ENCODE results near the gene TTLL11. TPM values are rescaled to one million over a fixed set of nuclear protein-coding genes. Genes with fewer than 3 reads are reported as not detected.
"Not testable (repeated sequence)": the region's sequence is repeated elsewhere in the genome, so short reads cannot be mapped to it uniquely, and the experiment has no call there.

Gene TTLL11
- total RNA-seq, 4 donors from 2014 or later, result 12.3 to 20.5 (median 15.3) TPM

GRCh38 chr9:121798941-121799340 is 294.2 kb downstream of the TTLL11 start:
- Histone ChIP-seq H3K36me3 (no peaks in the 10 kb centered on the region), H3K4me3 (no peak overlapping the region), H3K27me3 (no peaks in the 10 kb centered on the region), H3K27ac (no peak overlapping the region), H3K9me3 (no peaks in the 10 kb centered on the region), H3K4me1 (no peaks in the 10 kb centered on the region)
- DNase-seq, result no peak
- intact Hi-C loops (cut with DNase I; ENCODE audit: low total_unique reads), result no loop called here
- ATAC-seq, result no peak
- in situ Hi-C loops (cut with MboI; ENCODE audit: low sequenced_read_pairs in 4 of 4), result no loop called here
- TF ChIP-seq POLR2A (IDR thresholded peaks at IDR 0.05), result no peak
- TF ChIP-seq CTCF (IDR thresholded peaks at IDR 0.05 in 4 of 5, conservative IDR thresholded peaks at IDR 0.05 in 1 of 5), result no peak

- no peaks in the 10 kb centered on the region for H3K27me3 ChIP-seq
- no peaks in the 10 kb centered on the region for H3K9me3 ChIP-seq
- H3K4me3 ChIP-seq, result no peak overlapping the region
- in situ Hi-C loops (cut with MboI; ENCODE audit: low sequenced_read_pairs in 4 of 4) (no loop called here), intact Hi-C loops (cut with DNase I; ENCODE audit: low total_unique reads) (no loop called here)
- no peak for DNase-seq
- H3K36me3 ChIP-seq, result no peaks in the 10 kb centered on the region
- H3K4me1 ChIP-seq, result no peaks in the 10 kb centered on the region
- H3K27ac ChIP-seq, result no peak overlapping the region
- ATAC-seq, result no peak
- TF ChIP-seq CTCF (IDR thresholded peaks at IDR 0.05 in 4 of 5, conservative IDR thresholded peaks at IDR 0.05 in 1 of 5), result no peak
- no peak for TF ChIP-seq POLR2A (IDR thresholded peaks at IDR 0.05)
These were observed 296.0 kb downstream of the TTLL11 start for GRCh38 chr9:121797081-121797480.

GRCh38 chr9:121794334-121794733 is 298.8 kb downstream of the TTLL11 start:
- H3K27me3 ChIP-seq; H3K9me3 ChIP-seq; H3K4me1 ChIP-seq; in situ Hi-C loops (cut with MboI; ENCODE audit: low sequenced_read_pairs in 4 of 4); DNase-seq; intact Hi-C loops (cut with DNase I; ENCODE audit: low total_unique reads); H3K36me3 ChIP-seq; ATAC-seq; H3K27ac ChIP-seq; H3K4me3 ChIP-seq: not testable (repeated sequence)

GRCh38 chr9:121792476-121792875 is 300.6 kb downstream of the TTLL11 start:
- H3K27me3 ChIP-seq; H3K4me3 ChIP-seq; DNase-seq; H3K27ac ChIP-seq; H3K4me1 ChIP-seq; ATAC-seq; H3K36me3 ChIP-seq; H3K9me3 ChIP-seq; in situ Hi-C loops (cut with MboI; ENCODE audit: low sequenced_read_pairs in 4 of 4); intact Hi-C loops (cut with DNase I; ENCODE audit: low total_unique reads): not testable (repeated sequence)

GRCh38 chr9:121790841-121791240 is 302.3 kb downstream of the TTLL11 start:
- Histone ChIP-seq H3K27me3 (no peaks in the 10 kb centered on the region), H3K9me3 (no peaks in the 10 kb centered on the region), H3K4me3 (no peak overlapping the region), H3K4me1 (no peaks in the 10 kb centered on the region), H3K27ac (no peak overlapping the region), H3K36me3 (no peaks in the 10 kb centered on the region)
- TF ChIP-seq POLR2A (IDR thresholded peaks at IDR 0.05) (no peak), CTCF (IDR thresholded peaks at IDR 0.05 in 4 of 5, conservative IDR thresholded peaks at IDR 0.05 in 1 of 5) (no peak)
- ATAC-seq (no peak), DNase-seq (no peak)
- intact Hi-C loops (cut with DNase I; ENCODE audit: low total_unique reads), result no loop called here
- in situ Hi-C loops (cut with MboI; ENCODE audit: low sequenced_read_pairs in 4 of 4), result no loop called here

GRCh38 chr9:121788686-121789366 is 304.3 kb downstream of the TTLL11 start:
- no peak for DNase-seq
- H3K9me3 ChIP-seq, result no peaks in the 10 kb centered on the region
- H3K27ac ChIP-seq, result no peak overlapping the region
- no peaks in the 10 kb centered on the region for H3K27me3 ChIP-seq
- in situ Hi-C loops (cut with MboI; ENCODE audit: low sequenced_read_pairs in 4 of 4), result no loop called here
- no peak for ATAC-seq
- H3K4me1 ChIP-seq, result no peaks in the 10 kb centered on the region
- H3K4me3 ChIP-seq, result no peak overlapping the region
- TF ChIP-seq POLR2A (IDR thresholded peaks at IDR 0.05) (no peak), CTCF (IDR thresholded peaks at IDR 0.05 in 4 of 5, conservative IDR thresholded peaks at IDR 0.05 in 1 of 5) (no peak)
- intact Hi-C loops (cut with DNase I; ENCODE audit: low total_unique reads), result no loop called here
- H3K36me3 ChIP-seq, result peaks cover 0 to 1% of the 10 kb centered on the region in 2 donors
